Kidney tubule cell (primary cell): ENCODE data around the gene NTM.
A peak's percentile ranks its signal among the peaks of the same experiment; 100 is the strongest.

Experiments used
- DNase-seq: peaks from one replicate; pipeline ENCODE4 v3.0.0-alpha.2; 2018; ENCODE audit warnings: low spot score

NTM gene

GRCh38 chr11:132217856-132218255 is 847.4 kb downstream of the NTM start:
- no peak for DNase-seq

DNA sequence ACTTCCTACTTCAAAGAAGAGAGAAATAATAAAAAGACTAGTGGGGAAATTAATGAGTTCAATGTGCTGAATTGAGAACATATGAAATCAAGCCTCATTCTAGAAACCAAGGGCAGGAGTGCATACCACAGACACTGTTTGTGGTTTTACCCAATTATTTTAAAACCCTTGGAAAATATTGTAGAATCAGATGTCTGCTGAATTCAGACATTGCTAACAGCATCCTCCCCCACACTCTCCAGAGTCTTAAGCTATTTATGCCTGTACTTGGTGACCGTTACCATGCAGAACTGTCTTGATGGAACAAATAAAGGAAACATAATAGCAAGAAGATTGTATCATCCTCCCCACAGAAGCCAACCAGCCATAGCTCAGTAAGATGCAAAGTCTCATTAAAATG is 850.1 kb downstream of the NTM start:
- DNase-seq: no peak

DNA sequence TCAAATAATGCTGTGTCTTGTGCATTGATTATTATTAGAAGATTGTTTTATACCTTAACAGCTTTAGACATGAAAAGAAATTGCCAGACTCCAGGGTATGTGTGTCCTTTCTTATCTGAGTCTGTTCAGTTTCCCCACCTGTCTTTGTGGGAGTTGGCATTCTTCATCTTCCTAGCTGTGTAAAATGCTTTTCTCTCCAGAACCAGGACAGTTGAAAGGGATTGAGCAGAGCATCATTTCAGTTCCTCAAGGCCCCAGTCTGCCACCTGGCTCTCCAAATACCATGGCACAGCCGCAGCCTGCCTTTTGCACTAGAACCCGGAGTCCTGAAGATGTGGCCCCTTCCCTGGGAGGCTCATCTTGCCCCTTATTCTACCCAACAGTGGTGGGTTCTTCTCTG is 851.9 kb downstream of the NTM start:
- no peak for DNase-seq

DNA sequence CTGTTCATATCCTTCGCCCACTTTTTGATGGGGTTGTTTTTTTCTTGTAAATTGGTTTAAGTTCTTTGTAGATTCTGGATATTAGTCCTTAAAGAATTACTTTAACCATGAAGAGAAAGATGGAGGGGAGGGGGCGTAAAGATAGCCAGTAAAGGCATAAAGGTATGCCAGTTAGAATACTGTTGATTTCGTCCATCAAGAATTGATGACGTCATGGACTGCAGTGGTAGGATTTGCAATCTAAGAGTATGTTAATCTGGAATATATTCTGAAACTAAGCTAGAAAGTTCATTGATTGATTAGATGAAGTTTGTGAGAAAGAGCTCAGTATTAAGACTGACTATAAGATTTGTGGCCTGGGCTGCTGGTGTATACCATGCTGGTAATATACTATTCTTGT is 856.1 kb downstream of the NTM start:
- no peak for DNase-seq

GRCh38 chr11:132228746-132229325 is 858.4 kb downstream of the NTM start:
- peak; percentile 12 for DNase-seq

GRCh38 chr11:132231656-132232347 is 861.4 kb downstream of the NTM start:
- DNase-seq: no peak

DNA sequence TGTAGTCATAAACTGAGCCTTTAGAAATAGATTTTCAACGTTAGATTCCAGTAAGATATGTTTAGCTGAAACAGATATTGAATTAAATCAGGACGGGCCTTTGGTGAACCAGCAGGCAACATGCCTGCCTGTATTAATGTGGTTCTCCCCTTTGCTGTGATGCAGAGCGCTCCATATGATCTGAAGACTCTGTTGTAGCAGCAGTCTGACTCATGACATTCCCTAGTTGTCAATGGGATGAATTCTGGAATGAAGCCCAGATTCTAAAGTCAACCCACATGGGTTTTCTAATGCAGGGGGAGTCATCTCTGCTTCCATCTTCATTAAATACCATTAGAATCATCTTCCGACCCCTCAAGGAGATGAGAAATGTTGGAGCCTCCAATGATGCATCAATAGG is 864.5 kb downstream of the NTM start:
- peak; percentile 32 for DNase-seq

- no peak for DNase-seq
These were observed 867.4 kb downstream of the NTM start for GRCh38 chr11:132237781-132238180.

- no peak for DNase-seq
These were observed 868.0 kb downstream of the NTM start for GRCh38 chr11:132238331-132238866.

DNA sequence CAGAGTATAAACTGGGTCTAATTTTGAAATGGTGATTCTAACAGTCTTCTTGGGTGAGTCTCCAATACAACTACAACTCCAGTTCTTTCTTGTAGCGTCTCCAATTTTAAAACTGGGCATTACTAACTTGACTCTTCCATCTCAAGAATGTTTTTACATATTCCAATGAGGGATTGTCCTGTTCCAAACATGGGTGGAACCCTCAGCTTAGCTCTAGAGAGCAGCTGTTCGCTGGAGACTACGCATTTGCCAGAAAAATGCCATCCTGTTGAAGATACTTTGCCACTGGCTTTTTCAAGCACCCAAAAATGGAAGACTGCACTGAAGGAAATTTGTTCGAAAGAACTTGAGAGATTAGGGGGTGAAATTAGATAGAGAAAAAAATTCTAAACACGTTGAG is 870.0 kb downstream of the NTM start:
- no peak for DNase-seq

- no peak for DNase-seq
These were observed 872.2 kb downstream of the NTM start for GRCh38 chr11:132242632-132243031.

DNA sequence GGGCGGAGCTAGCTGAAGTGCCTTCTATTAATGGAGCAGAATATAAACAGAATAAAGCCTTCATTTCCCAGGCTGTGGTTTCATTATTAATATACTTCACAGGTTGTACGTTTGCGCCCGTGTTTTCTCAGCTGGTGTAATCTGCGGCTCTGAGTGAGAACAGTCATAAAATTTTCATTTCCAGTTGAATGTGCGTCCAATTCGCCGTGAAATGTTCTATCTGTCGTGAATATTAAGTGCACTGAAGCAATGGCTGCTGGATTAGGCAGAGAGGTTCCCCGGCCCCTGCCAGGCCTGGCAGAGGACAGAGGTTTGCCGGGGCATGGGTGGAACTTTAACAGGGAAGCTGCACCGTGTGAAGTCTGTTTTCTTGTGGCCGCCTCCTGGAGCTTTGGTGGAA is 874.4 kb downstream of the NTM start:
- DNase-seq: no peak

GRCh38 chr11:132245403-132246385 is 875.3 kb downstream of the NTM start:
- no peak for DNase-seq

DNA sequence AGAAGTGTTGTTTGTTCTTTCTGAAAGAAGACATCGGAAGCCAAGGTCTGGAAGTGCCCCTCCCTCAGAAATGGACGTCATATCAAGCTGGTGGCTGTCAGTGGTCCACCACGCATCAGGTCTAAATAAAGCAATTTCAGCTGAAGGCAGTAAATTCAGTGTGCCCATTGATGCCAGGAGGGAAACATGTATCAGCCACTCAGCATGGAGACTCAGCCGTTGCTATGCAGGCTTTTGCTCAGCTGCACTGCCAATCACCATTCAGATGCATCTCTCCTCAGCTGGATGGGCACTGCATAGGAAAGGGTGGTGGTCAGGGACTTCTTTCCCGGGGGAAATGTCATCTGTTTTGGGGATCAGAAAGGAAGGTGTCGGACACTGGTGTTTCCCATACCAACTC is 878.2 kb downstream of the NTM start:
- DNase-seq: no peak

DNA sequence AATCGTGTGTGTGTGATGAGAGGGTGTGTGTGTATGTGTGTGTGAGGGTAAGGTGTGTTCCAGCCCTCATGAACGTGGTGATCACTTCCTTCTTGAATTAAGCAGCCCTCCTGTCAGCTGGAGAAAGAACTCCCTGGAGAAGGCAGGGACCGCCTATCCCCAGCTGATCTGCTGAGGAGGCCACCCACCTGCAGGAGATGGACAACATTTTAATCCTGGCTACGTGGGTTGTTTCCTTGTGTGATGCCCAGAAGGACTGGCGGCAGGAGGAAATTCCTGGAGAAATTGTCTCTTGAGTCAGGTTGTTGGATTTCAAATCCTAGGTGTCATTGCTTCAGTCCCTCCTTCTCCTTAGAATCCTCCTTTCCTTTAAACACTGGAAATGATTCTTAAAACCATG is 878.8 kb downstream of the NTM start:
- DNase-seq: peak; percentile 7

DNA sequence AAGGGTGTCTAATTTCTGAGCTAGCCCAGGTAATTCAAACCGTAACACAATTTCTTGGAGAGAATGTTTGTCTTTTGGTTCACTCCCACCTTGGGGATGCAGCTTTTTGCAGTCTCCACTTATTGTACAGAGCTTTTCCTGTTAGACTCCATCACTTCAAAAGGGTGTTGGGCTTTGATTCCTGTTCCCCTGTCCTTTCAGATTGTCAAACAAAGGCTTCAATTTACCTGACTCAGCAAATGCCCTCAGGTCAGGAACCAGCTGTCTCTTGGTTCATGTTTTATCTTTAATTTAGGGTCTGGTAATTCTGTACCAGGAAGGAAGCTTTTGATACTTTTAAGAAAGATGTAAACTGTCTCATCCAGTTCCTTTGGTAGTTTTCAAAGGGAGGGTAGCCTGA is 880.6 kb downstream of the NTM start:
- DNase-seq: no peak

- DNase-seq: no peak
These were observed 883.3 kb downstream of the NTM start for GRCh38 chr11:132253469-132254264.

DNA sequence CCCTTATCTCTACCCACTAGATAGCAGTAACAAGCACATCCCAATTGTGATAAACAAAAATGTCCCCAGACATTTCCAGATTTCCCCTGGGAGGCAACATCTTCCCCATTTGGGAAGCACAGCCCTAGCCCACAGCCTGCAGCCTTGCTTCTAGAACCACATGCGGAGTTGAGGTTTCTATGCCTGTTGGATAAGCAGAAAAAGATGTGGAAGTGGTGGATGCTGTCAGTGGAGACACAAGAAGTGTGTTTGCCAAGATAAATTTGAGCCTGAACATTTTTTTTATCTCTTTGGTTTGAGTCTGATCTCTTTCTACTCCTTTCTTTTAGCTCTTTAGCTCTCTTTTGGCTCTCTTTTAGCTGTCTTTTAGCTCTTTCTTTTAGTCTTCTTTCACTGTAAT is 884.5 kb downstream of the NTM start:
- DNase-seq: no peak

DNA sequence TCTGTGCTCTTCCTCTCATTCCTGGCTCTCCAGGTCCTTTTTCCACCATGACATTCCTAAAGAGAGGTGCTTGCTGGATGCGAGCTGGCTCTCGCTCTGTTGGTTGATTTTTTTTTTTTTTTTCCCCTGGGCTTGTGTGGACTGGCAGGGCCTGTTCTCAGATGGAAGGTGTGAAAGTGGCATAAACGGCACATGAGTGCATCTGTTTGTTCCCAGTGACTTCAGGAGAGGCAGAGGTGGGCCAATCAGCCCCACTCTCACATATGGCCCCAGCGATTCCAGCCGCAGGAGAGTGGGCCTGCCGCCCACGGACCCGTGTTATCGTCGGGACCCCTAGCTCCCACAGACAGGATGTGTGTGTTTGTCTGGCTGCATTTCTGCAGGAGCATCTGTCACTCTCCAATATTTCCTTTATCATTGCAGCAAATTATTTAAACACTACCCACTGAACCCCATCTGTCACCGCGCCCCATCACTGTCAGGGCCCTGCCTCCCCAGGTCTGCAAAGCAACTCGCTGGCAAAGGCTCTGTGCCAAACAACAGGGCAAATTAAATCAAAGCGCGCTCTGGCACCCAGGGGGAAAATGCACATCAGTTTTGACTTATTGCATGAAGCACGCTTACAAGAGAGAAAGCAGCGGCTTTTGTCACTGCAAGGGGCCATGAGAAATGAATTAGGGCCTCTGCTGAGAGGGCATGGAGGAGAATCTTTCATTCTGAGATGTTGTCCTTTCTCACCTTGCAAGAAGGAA is 886.3 kb downstream of the NTM start:
- DNase-seq: no peak

DNA sequence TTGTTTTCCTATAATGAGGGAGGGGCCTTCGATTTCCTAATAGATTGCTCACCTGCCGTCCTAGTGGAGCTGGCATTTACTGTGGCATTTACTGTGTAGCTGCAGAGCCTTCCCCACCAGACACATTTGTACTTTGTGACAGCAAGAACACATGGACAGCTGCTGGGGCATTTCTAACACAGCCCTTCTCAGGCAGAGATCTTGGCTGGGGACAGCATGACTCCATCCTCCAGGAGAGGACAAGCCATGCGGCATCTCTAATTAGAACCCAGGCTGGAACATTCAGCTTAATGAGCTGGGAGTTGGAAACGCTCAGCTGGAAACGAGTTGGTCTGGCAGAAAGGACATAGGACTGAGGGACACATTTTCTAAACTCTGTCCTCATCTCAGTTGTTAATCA is 887.5 kb downstream of the NTM start:
- DNase-seq: no peak

- DNase-seq: peak; percentile 27
These were observed 888.5 kb downstream of the NTM start for GRCh38 chr11:132258875-132259274.
